ENCODE measurements around the gene GABRG3. TPM values are rescaled to one million over a fixed set of nuclear protein-coding genes. Genes with fewer than 3 reads are reported as not detected.
A peak's percentile ranks its signal among the peaks of the same experiment; 100 is the strongest.

GABRG3 gene
- total and polyA plus RNA-seq, 9 of the 15 experiments (the other 6 are each of a cell fraction or from before 2014, with no cell fraction given): 4.0 to 15.1 (median 11.2) TPM

DNA sequence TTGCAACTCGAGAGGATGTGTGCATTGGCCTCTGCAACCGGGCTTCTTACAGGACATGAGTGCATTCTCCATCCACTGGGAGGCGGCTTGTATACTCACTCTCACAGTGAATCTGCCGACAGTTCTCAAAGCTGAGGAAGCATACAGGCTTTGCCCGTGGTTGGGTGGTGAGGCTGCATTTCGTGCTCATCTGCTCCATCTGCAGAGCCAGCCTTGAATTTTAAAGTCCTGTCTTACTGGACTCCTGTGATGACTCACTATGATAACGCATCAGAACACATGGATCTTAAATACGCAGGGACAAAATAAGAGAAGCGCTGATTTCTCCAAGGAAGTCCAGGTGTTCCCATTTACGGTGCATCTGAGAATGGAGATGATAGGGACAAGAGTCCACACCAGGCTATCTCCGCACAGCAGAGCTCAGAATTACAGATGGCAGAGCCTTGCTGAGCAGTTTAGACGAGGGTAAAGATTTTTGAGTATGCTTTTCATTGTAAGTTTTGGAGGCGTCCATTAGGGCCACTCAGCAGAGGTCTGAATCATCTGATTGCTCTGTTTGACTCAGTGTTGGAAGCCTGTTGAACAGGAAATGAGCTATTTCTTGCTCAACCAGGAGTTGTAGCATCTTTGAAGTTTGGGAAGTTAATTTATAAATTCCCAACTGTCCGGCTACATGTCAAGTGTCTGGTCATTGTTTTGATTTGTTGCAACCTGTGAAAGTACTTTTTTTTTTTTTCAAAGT, 87.1 kb downstream of the GABRG3 start (continued):
- TF ChIP-seq JUND (IDR thresholded peaks at IDR 0.05; ENCODE audit: borderline replicate concordance, low read depth, low read length): peak; percentile 50
- TF ChIP-seq JUND (tag; IDR thresholded peaks at IDR 0.05; ENCODE audit: borderline replicate concordance, low read depth, low read length): peak; percentile 49; the same call in 1 of the 3 replicates
- TF ChIP-seq WHSC1 (IDR thresholded peaks at IDR 0.05; ENCODE audit: low read length): no peak
- no peak for TF ChIP-seq CEBPG (CRISPR knock-in tag; IDR thresholded peaks at IDR 0.05)
- 0 out of 4 replicates have a peak, but pooled peaks of 1 of the 2 experiments have one; percentile 27 for TF ChIP-seq CEBPG (tag; conservative IDR thresholded peaks at IDR 0.05 in 1 of 2, IDR thresholded peaks at IDR 0.05 in 1 of 2)
- TF ChIP-seq FOSL1 (tag; conservative IDR thresholded peaks at IDR 0.05): peak; percentile 80
- 0 out of 2 replicates have a peak, but pooled peaks have one; percentile 26 for TF ChIP-seq CBFA2T2 (conservative IDR thresholded peaks at IDR 0.05)
- 0 out of 2 replicates have a peak, but pooled peaks have one; percentile 24 for TF ChIP-seq CBFA2T3 (IDR thresholded peaks at IDR 0.05)
- no peak for TF ChIP-seq PHB2 (IDR thresholded peaks at IDR 0.05; ENCODE audit: low read depth)
- no peak for TF ChIP-seq ZBTB1 (CRISPR knock-in tag; IDR thresholded peaks at IDR 0.05; ENCODE audit: borderline replicate concordance, low read depth)
- no peak for TF ChIP-seq NFXL1 (CRISPR knock-in tag; IDR thresholded peaks at IDR 0.05)
- TF ChIP-seq RAD21 (CRISPR knock-in tag; conservative IDR thresholded peaks at IDR 0.05 in 1 of 2, IDR thresholded peaks at IDR 0.05 in 1 of 2): 0 out of 4 replicates have a peak, but pooled peaks of 1 of the 2 experiments have one; percentile 37
- TF ChIP-seq, protein P1, sequence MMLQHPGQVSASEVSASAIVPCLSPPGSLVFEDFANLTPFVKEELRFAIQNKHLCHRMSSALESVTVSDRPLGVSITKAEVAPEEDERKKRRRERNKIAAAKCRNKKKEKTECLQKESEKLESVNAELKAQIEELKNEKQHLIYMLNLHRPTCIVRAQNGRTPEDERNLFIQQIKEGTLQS (IDR thresholded peaks at IDR 0.05): peak; percentile 57; the same call in 1 of the 2 replicates
- TF ChIP-seq, protein P1 (CRISPR knock-in tag; conservative IDR thresholded peaks at IDR 0.05): no peak
- no peak for TF ChIP-seq RFX5 (IDR thresholded peaks at IDR 0.05; ENCODE audit: low read depth, low read length)
- TF ChIP-seq, protein P2, sequence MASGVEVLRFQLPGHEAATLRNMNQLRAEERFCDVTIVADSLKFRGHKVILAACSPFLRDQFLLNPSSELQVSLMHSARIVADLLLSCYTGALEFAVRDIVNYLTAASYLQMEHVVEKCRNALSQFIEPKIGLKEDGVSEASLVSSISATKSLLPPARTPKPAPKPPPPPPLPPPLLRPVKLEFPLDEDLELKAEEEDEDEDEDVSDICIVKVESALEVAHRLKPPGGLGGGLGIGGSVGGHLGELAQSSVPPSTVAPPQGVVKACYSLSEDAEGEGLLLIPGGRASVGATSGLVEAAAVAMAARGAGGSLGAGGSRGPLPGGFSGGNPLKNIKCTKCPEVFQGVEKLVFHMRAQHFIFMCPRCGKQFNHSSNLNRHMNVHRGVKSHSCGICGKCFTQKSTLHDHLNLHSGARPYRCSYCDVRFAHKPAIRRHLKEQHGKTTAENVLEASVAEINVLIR (CRISPR knock-in tag; IDR thresholded peaks at IDR 0.05): no peak
- TF ChIP-seq, protein P3, sequence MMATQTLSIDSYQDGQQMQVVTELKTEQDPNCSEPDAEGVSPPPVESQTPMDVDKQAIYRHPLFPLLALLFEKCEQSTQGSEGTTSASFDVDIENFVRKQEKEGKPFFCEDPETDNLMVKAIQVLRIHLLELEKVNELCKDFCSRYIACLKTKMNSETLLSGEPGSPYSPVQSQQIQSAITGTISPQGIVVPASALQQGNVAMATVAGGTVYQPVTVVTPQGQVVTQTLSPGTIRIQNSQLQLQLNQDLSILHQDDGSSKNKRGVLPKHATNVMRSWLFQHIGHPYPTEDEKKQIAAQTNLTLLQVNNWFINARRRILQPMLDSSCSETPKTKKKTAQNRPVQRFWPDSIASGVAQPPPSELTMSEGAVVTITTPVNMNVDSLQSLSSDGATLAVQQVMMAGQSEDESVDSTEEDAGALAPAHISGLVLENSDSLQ (IDR thresholded peaks at IDR 0.05): no peak
- no peak for TF ChIP-seq TARDBP (IDR thresholded peaks at IDR 0.05)

All from K562 (cell line).